ENCODE results near the gene PIKFYVE.

The PIKFYVE gene

GRCh38 chr2:208300847-208301618 lies 35.0 kb downstream of the PIKFYVE start:
- Histone ChIP-seq H3K4me1 (ENCODE audit: insufficient read depth, low read length) (no peaks in the 10 kb centered on the region), H3K36me3 (ENCODE audit: insufficient read depth, low read length) (peaks cover 24% of the 10 kb centered on the region), H3K9me3 (ENCODE audit: control insufficient read depth, insufficient read depth, low read length) (no peaks in the 10 kb centered on the region), H3K9ac (ENCODE audit: low read depth, low read length) (no peak overlapping the region)

DNA sequence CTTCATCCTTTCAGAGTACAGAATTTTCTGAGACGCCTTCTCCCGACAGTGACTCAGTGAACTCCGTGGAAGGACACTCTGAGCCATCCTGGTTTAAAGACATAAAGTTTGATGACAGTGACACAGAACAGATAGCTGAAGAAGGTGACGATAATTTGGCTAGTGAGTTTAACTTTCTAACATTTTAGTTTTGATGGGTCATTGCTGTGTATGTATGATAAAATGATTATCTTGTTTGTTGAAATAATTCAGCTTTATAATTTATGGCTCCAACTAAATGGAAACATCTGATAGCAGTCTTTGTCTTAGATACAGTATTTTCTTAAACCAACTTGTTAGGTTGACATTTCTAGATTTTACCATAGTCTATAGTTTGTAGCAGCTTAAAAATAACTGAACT lies 38.1 kb downstream of the PIKFYVE start:
- Histone ChIP-seq H3K9me3 (ENCODE audit: control insufficient read depth, insufficient read depth, low read length) (no peaks in the 10 kb centered on the region), H3K4me1 (ENCODE audit: insufficient read depth, low read length) (no peaks in the 10 kb centered on the region), H3K36me3 (ENCODE audit: insufficient read depth, low read length) (peaks cover 17% of the 10 kb centered on the region), H3K9ac (ENCODE audit: low read depth, low read length) (no peak overlapping the region)

DNA sequence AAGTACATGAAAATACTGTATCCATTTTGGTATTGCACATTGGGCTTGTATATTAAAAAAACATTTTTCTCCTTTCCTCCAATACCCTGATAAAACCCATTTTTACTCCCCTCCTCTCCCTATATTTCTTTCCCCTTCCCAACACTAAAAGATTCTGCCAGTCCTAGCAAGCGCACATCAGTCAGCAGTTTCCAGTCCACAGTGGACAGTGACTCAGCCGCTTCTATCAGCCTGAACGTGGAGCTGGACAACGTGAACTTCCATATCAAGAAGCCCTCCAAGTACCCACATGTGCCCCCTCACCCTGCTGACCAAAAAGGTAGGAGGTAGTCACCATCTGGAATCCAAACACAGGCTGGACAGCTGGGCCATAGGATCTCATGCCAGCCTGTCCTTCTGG lies 38.6 kb downstream of the PIKFYVE start:
- Histone ChIP-seq H3K36me3 (ENCODE audit: insufficient read depth, low read length) (peaks cover 17% of the 10 kb centered on the region), H3K9ac (ENCODE audit: low read depth, low read length) (no peak overlapping the region), H3K4me1 (ENCODE audit: insufficient read depth, low read length) (no peaks in the 10 kb centered on the region), H3K9me3 (ENCODE audit: control insufficient read depth, insufficient read depth, low read length) (no peaks in the 10 kb centered on the region)

- Histone ChIP-seq H3K9me3 (ENCODE audit: control insufficient read depth, insufficient read depth, low read length) (no peaks in the 10 kb centered on the region), H3K36me3 (ENCODE audit: insufficient read depth, low read length) (peaks cover 14% of the 10 kb centered on the region), H3K4me1 (ENCODE audit: insufficient read depth, low read length) (no peaks in the 10 kb centered on the region), H3K9ac (ENCODE audit: low read depth, low read length) (no peak overlapping the region)
Observed at GRCh38 chr2:208306291-208306690, 40.2 kb downstream of the PIKFYVE start.

DNA sequence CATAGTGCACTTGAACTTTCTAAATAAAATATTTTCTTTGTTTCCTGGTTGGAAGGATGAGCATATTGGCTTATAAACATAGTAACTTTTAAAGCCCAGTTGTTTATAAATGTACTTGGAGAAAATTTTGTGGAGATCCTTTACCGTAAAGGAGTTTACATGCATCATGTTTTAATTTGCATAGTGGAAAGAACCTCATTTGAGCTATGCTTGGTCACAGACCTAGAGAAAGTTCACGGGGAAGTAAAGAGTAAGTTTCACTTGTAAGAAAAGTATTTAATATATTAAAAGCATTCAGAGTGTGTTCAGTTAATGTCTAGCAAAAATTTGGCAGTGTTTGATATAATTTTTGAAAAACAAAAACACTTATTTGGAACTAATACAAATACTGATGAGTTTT lies 45.3 kb downstream of the PIKFYVE start:
- no peaks in the 10 kb centered on the region for H3K9me3 ChIP-seq (ENCODE audit: control insufficient read depth, insufficient read depth, low read length)
- peaks cover 13% of the 10 kb centered on the region; the same call in 1 of the 2 replicates for H3K36me3 ChIP-seq (ENCODE audit: insufficient read depth, low read length)
- no peak overlapping the region for H3K9ac ChIP-seq (ENCODE audit: low read depth, low read length)
- H3K4me1 ChIP-seq (ENCODE audit: insufficient read depth, low read length), result no peaks in the 10 kb centered on the region

GRCh38 chr2:208311954-208312353 lies 45.9 kb downstream of the PIKFYVE start:
- H3K9me3 ChIP-seq (ENCODE audit: control insufficient read depth, insufficient read depth, low read length), result no peaks in the 10 kb centered on the region
- H3K4me1 ChIP-seq (ENCODE audit: insufficient read depth, low read length), result no peaks in the 10 kb centered on the region
- H3K36me3 ChIP-seq (ENCODE audit: insufficient read depth, low read length), result peaks cover 13% of the 10 kb centered on the region; the same call in 1 of the 2 replicates
- no peak overlapping the region for H3K9ac ChIP-seq (ENCODE audit: low read depth, low read length)

GRCh38 chr2:208315081-208315788 lies 49.2 kb downstream of the PIKFYVE start:
- no peak overlapping the region for H3K9ac ChIP-seq (ENCODE audit: low read depth, low read length)
- H3K4me1 ChIP-seq (ENCODE audit: insufficient read depth, low read length), result no peaks in the 10 kb centered on the region
- no peaks in the 10 kb centered on the region for H3K9me3 ChIP-seq (ENCODE audit: control insufficient read depth, insufficient read depth, low read length)
- peaks cover 25% of the 10 kb centered on the region for H3K36me3 ChIP-seq (ENCODE audit: insufficient read depth, low read length)

DNA sequence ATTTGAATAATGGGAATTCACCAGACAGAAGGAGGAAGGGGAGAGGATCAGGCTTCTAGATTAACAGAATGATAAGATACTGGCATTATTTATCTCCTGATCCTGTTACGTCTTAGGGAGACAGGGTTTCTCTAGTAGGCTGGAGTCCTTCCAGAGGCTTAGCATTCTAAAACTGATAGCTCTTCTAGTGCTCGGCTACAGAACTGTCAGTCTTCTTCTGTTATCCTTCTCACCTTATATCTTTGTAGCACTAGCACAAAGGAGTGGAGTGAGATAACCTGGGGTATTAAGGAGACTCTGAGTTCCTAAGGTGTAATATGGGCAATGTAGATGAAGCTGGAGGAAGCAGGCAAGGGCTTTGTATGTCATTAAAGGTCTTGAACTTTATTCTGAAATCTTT lies 52.1 kb downstream of the PIKFYVE start:
- Histone ChIP-seq H3K9me3 (ENCODE audit: control insufficient read depth, insufficient read depth, low read length) (no peaks in the 10 kb centered on the region), H3K4me1 (ENCODE audit: insufficient read depth, low read length) (no peaks in the 10 kb centered on the region), H3K9ac (ENCODE audit: low read depth, low read length) (no peak overlapping the region), H3K36me3 (ENCODE audit: insufficient read depth, low read length) (peaks cover 25% of the 10 kb centered on the region)

GRCh38 chr2:208319391-208319790 lies 53.3 kb downstream of the PIKFYVE start:
- Histone ChIP-seq H3K4me1 (ENCODE audit: insufficient read depth, low read length) (no peaks in the 10 kb centered on the region), H3K9me3 (ENCODE audit: control insufficient read depth, insufficient read depth, low read length) (no peaks in the 10 kb centered on the region), H3K36me3 (ENCODE audit: insufficient read depth, low read length) (peaks cover 23% of the 10 kb centered on the region), H3K9ac (ENCODE audit: low read depth, low read length) (no peak overlapping the region)

- H3K9me3 ChIP-seq (ENCODE audit: control insufficient read depth, insufficient read depth, low read length), result no peaks in the 10 kb centered on the region
- peaks cover 16% of the 10 kb centered on the region for H3K36me3 ChIP-seq (ENCODE audit: insufficient read depth, low read length)
- H3K4me1 ChIP-seq (ENCODE audit: insufficient read depth, low read length), result no peaks in the 10 kb centered on the region
- H3K9ac ChIP-seq (ENCODE audit: low read depth, low read length), result no peak overlapping the region
Observed at GRCh38 chr2:208320686-208321085, 54.6 kb downstream of the PIKFYVE start.

GRCh38 chr2:208326016-208326415 lies 60.0 kb downstream of the PIKFYVE start:
- Histone ChIP-seq H3K9me3 (ENCODE audit: control insufficient read depth, insufficient read depth, low read length) (no peaks in the 10 kb centered on the region), H3K36me3 (ENCODE audit: insufficient read depth, low read length) (peaks cover 18% of the 10 kb centered on the region), H3K9ac (ENCODE audit: low read depth, low read length) (no peak overlapping the region), H3K4me1 (ENCODE audit: insufficient read depth, low read length) (no peaks in the 10 kb centered on the region)

DNA sequence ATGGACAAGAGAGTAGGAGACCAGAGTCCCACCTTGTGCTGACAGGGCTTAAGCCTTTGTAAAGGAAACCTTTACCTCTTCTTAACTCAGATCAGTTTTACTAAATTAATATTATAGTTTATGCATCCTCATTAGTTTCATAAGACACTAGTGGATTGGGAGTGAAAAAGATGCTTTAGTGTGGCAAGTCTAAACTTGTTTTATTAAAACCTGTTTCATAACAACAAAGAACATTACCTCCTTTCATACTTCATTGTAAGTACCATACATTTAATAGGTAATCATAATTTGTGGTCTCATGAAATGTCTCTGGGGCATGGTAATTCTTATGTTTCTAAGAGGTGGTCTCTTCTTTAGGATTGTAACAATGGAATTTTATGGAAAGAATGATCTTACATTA lies 63.4 kb downstream of the PIKFYVE start:
- Histone ChIP-seq H3K4me1 (ENCODE audit: insufficient read depth, low read length) (no peaks in the 10 kb centered on the region), H3K9ac (ENCODE audit: low read depth, low read length) (no peak overlapping the region), H3K9me3 (ENCODE audit: control insufficient read depth, insufficient read depth, low read length) (no peaks in the 10 kb centered on the region), H3K36me3 (ENCODE audit: insufficient read depth, low read length) (peaks cover 18% of the 10 kb centered on the region)

- H3K36me3 ChIP-seq (ENCODE audit: insufficient read depth, low read length), result peaks cover 8% of the 10 kb centered on the region
- H3K9ac ChIP-seq (ENCODE audit: low read depth, low read length), result no peak overlapping the region
- no peaks in the 10 kb centered on the region for H3K9me3 ChIP-seq (ENCODE audit: control insufficient read depth, insufficient read depth, low read length)
- no peaks in the 10 kb centered on the region for H3K4me1 ChIP-seq (ENCODE audit: insufficient read depth, low read length)
Observed at GRCh38 chr2:208334230-208334629, 68.2 kb downstream of the PIKFYVE start.

DNA sequence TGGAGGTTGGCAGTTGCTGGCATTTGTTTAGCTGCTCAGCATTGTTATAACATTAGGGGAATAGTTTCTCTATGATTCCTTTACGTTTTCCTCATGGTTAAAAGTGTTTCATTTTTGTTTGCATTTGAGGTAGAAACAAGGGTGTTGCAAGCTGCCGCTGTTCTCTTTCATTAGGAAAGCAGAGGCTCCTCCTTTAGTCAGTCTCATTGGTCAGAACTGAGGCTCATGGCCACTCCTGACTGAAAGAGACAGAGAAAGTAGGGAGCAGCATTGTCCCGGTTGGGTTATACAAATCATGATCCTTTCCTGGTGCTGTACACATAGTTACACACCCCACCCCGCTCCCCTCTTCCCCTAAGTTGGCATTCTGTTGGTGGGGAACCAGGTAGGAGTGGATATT lies 80.7 kb downstream of the PIKFYVE start:
- Histone ChIP-seq H3K9ac (ENCODE audit: low read depth, low read length) (no peak overlapping the region), H3K9me3 (ENCODE audit: control insufficient read depth, insufficient read depth, low read length) (no peaks in the 10 kb centered on the region), H3K4me1 (ENCODE audit: insufficient read depth, low read length) (no peaks in the 10 kb centered on the region), H3K36me3 (ENCODE audit: insufficient read depth, low read length) (peaks cover 10% of the 10 kb centered on the region)

GRCh38 chr2:208350610-208351009 lies 84.6 kb downstream of the PIKFYVE start:
- H3K9me3 ChIP-seq (ENCODE audit: control insufficient read depth, insufficient read depth, low read length), result no peaks in the 10 kb centered on the region
- H3K36me3 ChIP-seq (ENCODE audit: insufficient read depth, low read length), result peaks cover 22% of the 10 kb centered on the region
- no peaks in the 10 kb centered on the region for H3K4me1 ChIP-seq (ENCODE audit: insufficient read depth, low read length)
- no peak overlapping the region for H3K9ac ChIP-seq (ENCODE audit: low read depth, low read length)

All from ES-I3 (cell line).